A549 (cell line): ENCODE data around the gene PRDM12.

Source experiments
- EHMT2 ChIP-seq: fragments of 200-600 bp; sonication (generic); IDR thresholded peaks from 2 replicates; pipeline ENCODE4 v1.6.1; 2016; ENCODE audit warnings: antibody characterized with exemption, low read depth, mild to moderate bottlenecking, moderate library complexity
- KDM1A ChIP-seq: fragments of 200-600 bp; sonication (generic); IDR thresholded peaks from 2 replicates; pipeline ENCODE4 v1.6.1; 2016; ENCODE audit warnings: low read depth, mild to moderate bottlenecking
- TF ChIP-seq, protein P1 (sequence below): fragments of 450-650 bp; IDR thresholded peaks from 2 replicates; pipeline ENCODE4 v1.6.1; 2014; ENCODE audit warnings: antibody characterized with exemption
- TF ChIP-seq, protein P2 (sequence below): fragments of 200-600 bp; sonication (generic); IDR thresholded peaks from 2 replicates; pipeline ENCODE4 v1.6.1; 2016; ENCODE audit warnings: antibody characterized with exemption, mild to moderate bottlenecking, moderate library complexity
- TF ChIP-seq, protein P3 (sequence below): fragments of >200 bp; sonication (Bioruptor Twin); formaldehyde crosslinking; IDR thresholded peaks from 3 replicates; pipeline ENCODE4 v1.5.1; 2016

DNA sequence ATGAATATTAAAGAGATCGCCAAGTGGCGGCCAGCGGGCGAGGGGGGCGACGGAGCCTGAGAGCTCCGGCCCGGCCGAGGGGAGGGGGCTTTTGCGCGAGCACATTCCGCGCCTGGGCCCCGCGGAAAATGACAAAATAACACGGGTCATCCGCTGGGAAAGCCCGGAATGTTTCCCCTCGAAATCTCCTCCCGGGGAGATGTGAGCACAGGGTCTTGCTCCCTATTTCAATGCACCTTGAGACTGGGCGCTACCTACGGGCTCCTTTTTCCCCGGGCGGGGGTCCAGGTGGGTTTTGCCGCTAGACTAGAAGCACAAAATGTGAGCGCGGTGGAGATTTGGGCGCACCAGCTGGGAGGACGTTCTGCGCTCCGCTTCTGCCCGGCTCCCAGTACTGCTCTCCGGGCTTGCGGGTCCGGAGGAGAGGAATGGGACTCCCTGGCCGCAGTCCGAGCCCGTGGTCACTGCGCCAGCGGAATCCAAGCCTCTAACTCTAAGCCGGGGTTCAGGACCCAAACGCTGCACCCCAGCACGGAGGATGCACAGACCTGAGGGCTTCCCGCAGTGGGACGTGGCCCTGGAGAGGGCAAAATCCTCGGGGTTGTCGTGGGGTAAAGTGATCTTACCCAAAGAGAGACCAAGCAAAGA is 2.8 kb upstream of the PRDM12 start:
- TF ChIP-seq KDM1A = no peak
- TF ChIP-seq, protein P1, sequence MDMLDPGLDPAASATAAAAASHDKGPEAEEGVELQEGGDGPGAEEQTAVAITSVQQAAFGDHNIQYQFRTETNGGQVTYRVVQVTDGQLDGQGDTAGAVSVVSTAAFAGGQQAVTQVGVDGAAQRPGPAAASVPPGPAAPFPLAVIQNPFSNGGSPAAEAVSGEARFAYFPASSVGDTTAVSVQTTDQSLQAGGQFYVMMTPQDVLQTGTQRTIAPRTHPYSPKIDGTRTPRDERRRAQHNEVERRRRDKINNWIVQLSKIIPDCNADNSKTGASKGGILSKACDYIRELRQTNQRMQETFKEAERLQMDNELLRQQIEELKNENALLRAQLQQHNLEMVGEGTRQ = no peak
- TF ChIP-seq, protein P2, sequence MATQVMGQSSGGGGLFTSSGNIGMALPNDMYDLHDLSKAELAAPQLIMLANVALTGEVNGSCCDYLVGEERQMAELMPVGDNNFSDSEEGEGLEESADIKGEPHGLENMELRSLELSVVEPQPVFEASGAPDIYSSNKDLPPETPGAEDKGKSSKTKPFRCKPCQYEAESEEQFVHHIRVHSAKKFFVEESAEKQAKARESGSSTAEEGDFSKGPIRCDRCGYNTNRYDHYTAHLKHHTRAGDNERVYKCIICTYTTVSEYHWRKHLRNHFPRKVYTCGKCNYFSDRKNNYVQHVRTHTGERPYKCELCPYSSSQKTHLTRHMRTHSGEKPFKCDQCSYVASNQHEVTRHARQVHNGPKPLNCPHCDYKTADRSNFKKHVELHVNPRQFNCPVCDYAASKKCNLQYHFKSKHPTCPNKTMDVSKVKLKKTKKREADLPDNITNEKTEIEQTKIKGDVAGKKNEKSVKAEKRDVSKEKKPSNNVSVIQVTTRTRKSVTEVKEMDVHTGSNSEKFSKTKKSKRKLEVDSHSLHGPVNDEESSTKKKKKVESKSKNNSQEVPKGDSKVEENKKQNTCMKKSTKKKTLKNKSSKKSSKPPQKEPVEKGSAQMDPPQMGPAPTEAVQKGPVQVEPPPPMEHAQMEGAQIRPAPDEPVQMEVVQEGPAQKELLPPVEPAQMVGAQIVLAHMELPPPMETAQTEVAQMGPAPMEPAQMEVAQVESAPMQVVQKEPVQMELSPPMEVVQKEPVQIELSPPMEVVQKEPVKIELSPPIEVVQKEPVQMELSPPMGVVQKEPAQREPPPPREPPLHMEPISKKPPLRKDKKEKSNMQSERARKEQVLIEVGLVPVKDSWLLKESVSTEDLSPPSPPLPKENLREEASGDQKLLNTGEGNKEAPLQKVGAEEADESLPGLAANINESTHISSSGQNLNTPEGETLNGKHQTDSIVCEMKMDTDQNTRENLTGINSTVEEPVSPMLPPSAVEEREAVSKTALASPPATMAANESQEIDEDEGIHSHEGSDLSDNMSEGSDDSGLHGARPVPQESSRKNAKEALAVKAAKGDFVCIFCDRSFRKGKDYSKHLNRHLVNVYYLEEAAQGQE = no peak
- TF ChIP-seq EHMT2 = no peak
- TF ChIP-seq, protein P3, sequence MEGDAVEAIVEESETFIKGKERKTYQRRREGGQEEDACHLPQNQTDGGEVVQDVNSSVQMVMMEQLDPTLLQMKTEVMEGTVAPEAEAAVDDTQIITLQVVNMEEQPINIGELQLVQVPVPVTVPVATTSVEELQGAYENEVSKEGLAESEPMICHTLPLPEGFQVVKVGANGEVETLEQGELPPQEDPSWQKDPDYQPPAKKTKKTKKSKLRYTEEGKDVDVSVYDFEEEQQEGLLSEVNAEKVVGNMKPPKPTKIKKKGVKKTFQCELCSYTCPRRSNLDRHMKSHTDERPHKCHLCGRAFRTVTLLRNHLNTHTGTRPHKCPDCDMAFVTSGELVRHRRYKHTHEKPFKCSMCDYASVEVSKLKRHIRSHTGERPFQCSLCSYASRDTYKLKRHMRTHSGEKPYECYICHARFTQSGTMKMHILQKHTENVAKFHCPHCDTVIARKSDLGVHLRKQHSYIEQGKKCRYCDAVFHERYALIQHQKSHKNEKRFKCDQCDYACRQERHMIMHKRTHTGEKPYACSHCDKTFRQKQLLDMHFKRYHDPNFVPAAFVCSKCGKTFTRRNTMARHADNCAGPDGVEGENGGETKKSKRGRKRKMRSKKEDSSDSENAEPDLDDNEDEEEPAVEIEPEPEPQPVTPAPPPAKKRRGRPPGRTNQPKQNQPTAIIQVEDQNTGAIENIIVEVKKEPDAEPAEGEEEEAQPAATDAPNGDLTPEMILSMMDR = no peak
